HepG2 (cell line): ENCODE data around the gene ANTXR1. TPM values are rescaled to one million over a fixed set of nuclear protein-coding genes. Genes with fewer than 3 reads are reported as not detected.
A peak's percentile ranks its signal among the peaks of the same experiment; 100 is the strongest.

Experiments used
- AKAP8 ChIP-seq: sonication (generic); formaldehyde crosslinking; IDR thresholded peaks from 2 replicates; pipeline ENCODE4 v1.5.1; 2020; ENCODE audit warnings: mild to moderate bottlenecking, missing genetic modification reagents
- BCL6 ChIP-seq: IDR thresholded peaks from 2 replicates; pipeline ENCODE4 v1.6.1; 2016; ENCODE audit warnings: missing genetic modification reagents, missing compliant biosample characterization
- HDAC2 ChIP-seq: sonication (generic); formaldehyde crosslinking; IDR thresholded peaks from 2 replicates; pipeline ENCODE4 v1.4.0; 2020; ENCODE audit warnings: missing genetic modification reagents
- HHEX ChIP-seq: IDR thresholded peaks from 2 replicates; pipeline ENCODE4 v1.6.1; 2016; ENCODE audit warnings: control low read depth
- HOXA3 ChIP-seq: sonication (generic); formaldehyde crosslinking; IDR thresholded peaks from 2 replicates; pipeline ENCODE4 v1.5.0; 2020; ENCODE audit warnings: missing genetic modification reagents
- KAT7 ChIP-seq: IDR thresholded peaks from 2 replicates; pipeline ENCODE4 v1.6.1; 2018; ENCODE audit warnings: borderline replicate concordance, missing compliant biosample characterization
- KLF15 ChIP-seq: sonication (generic); formaldehyde crosslinking; IDR thresholded peaks from 2 replicates; pipeline ENCODE4 v1.8.1; 2023; ENCODE audit warnings: borderline replicate concordance, mild to moderate bottlenecking, inconsistent platforms, missing genetic modification reagents, mixed read lengths
- KMT2A ChIP-seq: sonication (generic); formaldehyde crosslinking; IDR thresholded peaks from 2 replicates; pipeline ENCODE4 v1.4.0; 2020; ENCODE audit warnings: missing genetic modification reagents
- MAFK ChIP-seq, 2 experiments: IDR thresholded peaks in 1 of 2; conservative IDR thresholded peaks in 1 of 2; 2 replicates each; pipeline ENCODE4 v1.6.1; 2011; ENCODE audit warnings: improper control_type of control experiment in 2 of 2, low read length in 2 of 2
- NFYB ChIP-seq: sonication (generic); formaldehyde crosslinking; IDR thresholded peaks from 2 replicates; pipeline ENCODE4 v1.4.0; 2020; ENCODE audit warnings: missing genetic modification reagents
- RBM22 ChIP-seq: fragments of 200-400 bp; formaldehyde crosslinking; optimal IDR thresholded peaks from 2 replicates; pipeline ENCODE3; 2017; ENCODE audit warnings: mild to moderate bottlenecking, low read length, moderate library complexity
- SAP130 ChIP-seq: IDR thresholded peaks from 2 replicates; pipeline ENCODE4 v1.6.1; 2016; ENCODE audit warnings: low read depth
- SIN3B ChIP-seq: fragments of 150-350 bp; IDR thresholded peaks from 2 replicates; pipeline ENCODE4 v1.6.1; 2014; ENCODE audit warnings: low read length
- SP2 ChIP-seq: sonication (generic); formaldehyde crosslinking; IDR thresholded peaks from 2 replicates; pipeline ENCODE4 v1.5.1; 2020; ENCODE audit warnings: mild to moderate bottlenecking, missing genetic modification reagents
- STAG1 ChIP-seq: sonication (generic); formaldehyde crosslinking; IDR thresholded peaks from 2 replicates; pipeline ENCODE4 v1.4.0; 2020; ENCODE audit warnings: missing genetic modification reagents
- TP53 ChIP-seq: sonication (generic); formaldehyde crosslinking; conservative IDR thresholded peaks from 2 replicates; pipeline ENCODE4 v1.4.0; 2020; ENCODE audit warnings: missing genetic modification reagents
- ZEB1 ChIP-seq: IDR thresholded peaks from 2 replicates; pipeline ENCODE4 v1.6.1; 2012; ENCODE audit warnings: mild to moderate bottlenecking, low read depth, inconsistent platforms; ENCODE audit not compliant: insufficient replicate concordance
- ZNF101 ChIP-seq: sonication (generic); formaldehyde crosslinking; IDR thresholded peaks from 2 replicates; pipeline ENCODE4 v1.4.0; 2020; ENCODE audit warnings: mild to moderate bottlenecking, low read depth, missing genetic modification reagents, borderline replicate concordance
- ZNF335 ChIP-seq: sonication (generic); formaldehyde crosslinking; IDR thresholded peaks from 2 replicates; pipeline ENCODE4 v1.4.0; 2020; ENCODE audit warnings: missing genetic modification reagents
- ZNF703 ChIP-seq: sonication (generic); formaldehyde crosslinking; IDR thresholded peaks from 2 replicates; pipeline ENCODE4 v1.5.1; 2020; ENCODE audit warnings: missing genetic modification reagents, mild to moderate bottlenecking, moderate library complexity, borderline replicate concordance
- ZSCAN25 ChIP-seq: sonication (generic); formaldehyde crosslinking; IDR thresholded peaks from 2 replicates; pipeline ENCODE4 v1.8.0; 2022; ENCODE audit warnings: mild to moderate bottlenecking, missing genetic modification reagents
- polyA plus RNA-seq, 8 experiments: library from polyadenylated mRNA; depleted of rRNA in 3 of 8; stranded (reverse) in 7 of 8; unstranded in 1 of 8; fragments of >200 nt; fragmentation: Illumina TruSeq in 4 of 8; extraction: Trizol in 4 of 8; gene quantifications; 2 replicates each; pipeline versions ENCODE4 v1.2.1 to v1.2.3, GENCODE V29; 2011 to 2016; ENCODE audit warnings: low read depth in 4 of 8, missing spikeins in 1 of 8, mixed read lengths in 1 of 8; ENCODE audit not compliant: insufficient read depth in 1 of 8
- total RNA-seq, 5 experiments: library from RNA; depleted of rRNA; stranded (reverse); fragments of >200 nt; fragmentation: Illumina TruSeq; extraction: Trizol; gene quantifications; 2 replicates each; pipeline ENCODE4 v1.2.3, GENCODE V29; 2016; ENCODE audit warnings: low read depth in 1 of 5
- TF ChIP-seq, protein P1 (sequence below): fragments of 450-650 bp; IDR thresholded peaks from 2 replicates; pipeline ENCODE4 v1.6.1; 2017; ENCODE audit warnings: mild to moderate bottlenecking
- TF ChIP-seq, protein P2 (sequence below): sonication (generic); IDR thresholded peaks from 2 replicates; pipeline ENCODE4 v1.6.1; 2016; ENCODE audit warnings: low read depth, borderline replicate concordance
- TF ChIP-seq, protein P3 (sequence below): sonication (generic); formaldehyde crosslinking; IDR thresholded peaks from 2 replicates; pipeline ENCODE4 v1.4.0; 2020; ENCODE audit warnings: mild to moderate bottlenecking, missing genetic modification reagents, borderline replicate concordance

ANTXR1 gene
- total and polyA plus RNA-seq, 2 of the 13 experiments (the other 11 are each of a cell fraction or from before 2014, with no cell fraction given) = 4.5 to 12.7 TPM

DNA sequence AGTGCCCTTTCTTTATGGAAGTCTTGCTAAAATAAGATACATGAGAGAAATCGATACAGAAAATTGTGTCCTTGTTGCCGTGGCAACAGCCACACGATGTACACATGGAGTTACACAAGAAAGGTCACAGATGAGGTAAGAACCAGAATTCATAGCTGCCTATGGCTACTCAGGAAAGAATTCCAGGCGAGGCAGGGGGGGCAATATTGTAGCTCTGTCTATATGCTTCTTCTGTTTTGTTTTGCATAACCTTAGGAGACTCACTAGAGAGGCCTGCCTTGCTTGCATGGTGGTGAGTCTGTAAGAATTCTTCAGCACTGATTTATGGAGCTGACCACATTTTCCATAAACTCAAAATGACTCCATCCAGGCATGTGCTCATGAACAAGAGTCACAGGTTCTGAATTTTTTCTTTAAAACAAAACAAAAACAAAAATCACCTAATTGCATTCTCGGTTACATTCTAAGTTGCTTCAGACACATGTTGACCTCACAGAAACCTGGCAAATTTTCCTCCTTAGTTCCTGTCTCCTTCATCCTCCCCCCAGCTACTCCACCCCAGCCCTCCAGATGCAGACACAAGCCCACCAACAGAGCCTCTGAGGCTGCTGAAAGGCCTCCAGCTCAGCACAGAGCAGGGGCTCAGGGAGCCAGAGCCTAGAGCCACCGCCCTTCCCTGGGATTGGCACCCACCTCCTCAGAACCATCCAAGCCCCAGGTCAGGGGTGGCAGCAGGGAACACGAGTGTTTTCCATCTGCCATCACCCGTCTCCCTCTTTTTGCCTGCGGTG lies 183.5 kb downstream of the ANTXR1 start (continued):
- TF ChIP-seq, protein P1, sequence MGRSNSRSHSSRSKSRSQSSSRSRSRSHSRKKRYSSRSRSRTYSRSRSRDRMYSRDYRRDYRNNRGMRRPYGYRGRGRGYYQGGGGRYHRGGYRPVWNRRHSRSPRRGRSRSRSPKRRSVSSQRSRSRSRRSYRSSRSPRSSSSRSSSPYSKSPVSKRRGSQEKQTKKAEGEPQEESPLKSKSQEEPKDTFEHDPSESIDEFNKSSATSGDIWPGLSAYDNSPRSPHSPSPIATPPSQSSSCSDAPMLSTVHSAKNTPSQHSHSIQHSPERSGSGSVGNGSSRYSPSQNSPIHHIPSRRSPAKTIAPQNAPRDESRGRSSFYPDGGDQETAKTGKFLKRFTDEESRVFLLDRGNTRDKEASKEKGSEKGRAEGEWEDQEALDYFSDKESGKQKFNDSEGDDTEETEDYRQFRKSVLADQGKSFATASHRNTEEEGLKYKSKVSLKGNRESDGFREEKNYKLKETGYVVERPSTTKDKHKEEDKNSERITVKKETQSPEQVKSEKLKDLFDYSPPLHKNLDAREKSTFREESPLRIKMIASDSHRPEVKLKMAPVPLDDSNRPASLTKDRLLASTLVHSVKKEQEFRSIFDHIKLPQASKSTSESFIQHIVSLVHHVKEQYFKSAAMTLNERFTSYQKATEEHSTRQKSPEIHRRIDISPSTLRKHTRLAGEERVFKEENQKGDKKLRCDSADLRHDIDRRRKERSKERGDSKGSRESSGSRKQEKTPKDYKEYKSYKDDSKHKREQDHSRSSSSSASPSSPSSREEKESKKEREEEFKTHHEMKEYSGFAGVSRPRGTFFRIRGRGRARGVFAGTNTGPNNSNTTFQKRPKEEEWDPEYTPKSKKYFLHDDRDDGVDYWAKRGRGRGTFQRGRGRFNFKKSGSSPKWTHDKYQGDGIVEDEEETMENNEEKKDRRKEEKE = no peak
- TF ChIP-seq ZNF335 (CRISPR knock-in tag) (no peak), AKAP8 (CRISPR knock-in tag) (no peak), ZNF703 (no peak), KAT7 (CRISPR knock-in tag) (no peak), BCL6 (CRISPR knock-in tag) (peak; percentile 24; the same call in 1 of the 2 replicates), TP53 (CRISPR knock-in tag) (no peak), ZNF101 (no peak), STAG1 (no peak), ZSCAN25 (no peak), SAP130 (CRISPR knock-in tag) (peak; percentile 48; the same call in 1 of the 2 replicates), ZEB1 (no peak), NFYB (CRISPR knock-in tag) (no peak), HOXA3 (CRISPR knock-in tag) (no peak), RBM22 (no peak), MAFK (conservative IDR thresholded peaks at IDR 0.05 in 1 of 2, IDR thresholded peaks at IDR 0.05 in 1 of 2; ENCODE audit: low read length in 2 of 2) (no peak), HDAC2 (CRISPR knock-in tag) (no peak; the same call in 1 of the 2 replicates), KLF15 (no peak), HHEX (no peak), SIN3B (no peak), KMT2A (no peak), SP2 (CRISPR knock-in tag) (no peak)
- TF ChIP-seq, protein P2, sequence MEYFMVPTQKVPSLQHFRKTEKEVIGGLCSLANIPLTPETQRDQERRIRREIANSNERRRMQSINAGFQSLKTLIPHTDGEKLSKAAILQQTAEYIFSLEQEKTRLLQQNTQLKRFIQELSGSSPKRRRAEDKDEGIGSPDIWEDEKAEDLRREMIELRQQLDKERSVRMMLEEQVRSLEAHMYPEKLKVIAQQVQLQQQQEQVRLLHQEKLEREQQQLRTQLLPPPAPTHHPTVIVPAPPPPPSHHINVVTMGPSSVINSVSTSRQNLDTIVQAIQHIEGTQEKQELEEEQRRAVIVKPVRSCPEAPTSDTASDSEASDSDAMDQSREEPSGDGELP = no peak
- TF ChIP-seq, protein P3, sequence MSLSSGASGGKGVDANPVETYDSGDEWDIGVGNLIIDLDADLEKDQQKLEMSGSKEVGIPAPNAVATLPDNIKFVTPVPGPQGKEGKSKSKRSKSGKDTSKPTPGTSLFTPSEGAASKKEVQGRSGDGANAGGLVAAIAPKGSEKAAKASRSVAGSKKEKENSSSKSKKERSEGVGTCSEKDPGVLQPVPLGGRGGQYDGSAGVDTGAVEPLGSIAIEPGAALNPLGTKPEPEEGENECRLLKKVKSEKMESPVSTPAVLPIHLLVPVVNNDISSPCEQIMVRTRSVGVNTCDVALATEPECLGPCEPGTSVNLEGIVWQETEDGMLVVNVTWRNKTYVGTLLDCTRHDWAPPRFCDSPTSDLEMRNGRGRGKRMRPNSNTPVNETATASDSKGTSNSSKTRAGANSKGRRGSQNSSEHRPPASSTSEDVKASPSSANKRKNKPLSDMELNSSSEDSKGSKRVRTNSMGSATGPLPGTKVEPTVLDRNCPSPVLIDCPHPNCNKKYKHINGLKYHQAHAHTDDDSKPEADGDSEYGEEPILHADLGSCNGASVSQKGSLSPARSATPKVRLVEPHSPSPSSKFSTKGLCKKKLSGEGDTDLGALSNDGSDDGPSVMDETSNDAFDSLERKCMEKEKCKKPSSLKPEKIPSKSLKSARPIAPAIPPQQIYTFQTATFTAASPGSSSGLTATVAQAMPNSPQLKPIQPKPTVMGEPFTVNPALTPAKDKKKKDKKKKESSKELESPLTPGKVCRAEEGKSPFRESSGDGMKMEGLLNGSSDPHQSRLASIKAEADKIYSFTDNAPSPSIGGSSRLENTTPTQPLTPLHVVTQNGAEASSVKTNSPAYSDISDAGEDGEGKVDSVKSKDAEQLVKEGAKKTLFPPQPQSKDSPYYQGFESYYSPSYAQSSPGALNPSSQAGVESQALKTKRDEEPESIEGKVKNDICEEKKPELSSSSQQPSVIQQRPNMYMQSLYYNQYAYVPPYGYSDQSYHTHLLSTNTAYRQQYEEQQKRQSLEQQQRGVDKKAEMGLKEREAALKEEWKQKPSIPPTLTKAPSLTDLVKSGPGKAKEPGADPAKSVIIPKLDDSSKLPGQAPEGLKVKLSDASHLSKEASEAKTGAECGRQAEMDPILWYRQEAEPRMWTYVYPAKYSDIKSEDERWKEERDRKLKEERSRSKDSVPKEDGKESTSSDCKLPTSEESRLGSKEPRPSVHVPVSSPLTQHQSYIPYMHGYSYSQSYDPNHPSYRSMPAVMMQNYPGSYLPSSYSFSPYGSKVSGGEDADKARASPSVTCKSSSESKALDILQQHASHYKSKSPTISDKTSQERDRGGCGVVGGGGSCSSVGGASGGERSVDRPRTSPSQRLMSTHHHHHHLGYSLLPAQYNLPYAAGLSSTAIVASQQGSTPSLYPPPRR (CRISPR knock-in tag) = no peak
